Karpas-422 (cell line): ENCODE data around the gene ASL. TPM values are rescaled to one million over a fixed set of nuclear protein-coding genes. Genes with fewer than 3 reads are reported as not detected.
A peak's percentile ranks its signal among the peaks of the same experiment; 100 is the strongest.
"Not testable (repeated sequence)": the region's sequence is repeated elsewhere in the genome, so short reads cannot be mapped to it uniquely, and the experiment has no call there.

ENCODE experiments used
- DNase-seq: peaks from one replicate; pipeline ENCODE4 v3.0.0-alpha.2; 2015
- H2AFZ ChIP-seq: fragments of 200-600 bp; sonication (generic); 2 replicates; pipeline ENCODE4 v1.6.1; 2014; ENCODE audit warnings: antibody characterized with exemption, low read length, mixed read lengths
- H3K27ac ChIP-seq: fragments of 200-600 bp; sonication (generic); 2 replicates; pipeline ENCODE4 v1.5.1; 2014; ENCODE audit warnings: mild to moderate bottlenecking, low read length, moderate library complexity
- H3K27me3 ChIP-seq: fragments of 200-600 bp; sonication (generic); 2 replicates; pipeline ENCODE4 v1.6.1; 2014; ENCODE audit warnings: low read length, mixed read lengths
- H3K36me3 ChIP-seq: fragments of 200-600 bp; sonication (generic); 2 replicates; pipeline ENCODE4 v1.6.1; 2014; ENCODE audit warnings: low read length, mixed read lengths; ENCODE audit not compliant: insufficient read depth
- H3K4me1 ChIP-seq: fragments of 200-600 bp; sonication (generic); 2 replicates; pipeline ENCODE4 v1.6.1; 2014; ENCODE audit warnings: mild to moderate bottlenecking, low read length, mixed read lengths
- H3K4me2 ChIP-seq: fragments of 200-600 bp; sonication (generic); 2 replicates; pipeline ENCODE4 v1.6.1; 2014; ENCODE audit warnings: low read length, low read depth, mild to moderate bottlenecking; ENCODE audit not compliant: poor library complexity, severe bottlenecking
- H3K4me3 ChIP-seq: fragments of 200-600 bp; sonication (generic); 2 replicates; pipeline ENCODE4 v1.5.1; 2014; ENCODE audit warnings: mild to moderate bottlenecking, antibody characterized with exemption, low read length, mixed read lengths
- H3K79me2 ChIP-seq: fragments of 200-600 bp; sonication (generic); 2 replicates; pipeline ENCODE4 v1.6.1; 2014; ENCODE audit warnings: mild to moderate bottlenecking, low read length, mixed read lengths
- H3K9ac ChIP-seq: fragments of 200-600 bp; sonication (generic); 2 replicates; pipeline ENCODE4 v1.6.0; 2014; ENCODE audit warnings: low read length
- H3K9me2 ChIP-seq: fragments of 200-600 bp; sonication (generic), shearing (Covaris generic); replicated peaks from 2 replicates; pipeline ENCODE4 v1.6.0; 2014; ENCODE audit warnings: mild to moderate bottlenecking, low read length, moderate library complexity; ENCODE audit not compliant: insufficient read depth
- H3K9me3 ChIP-seq: fragments of 300-700, 200-600 bp; sonication (generic); 2 replicates; pipeline ENCODE4 v1.6.1; 2014; ENCODE audit warnings: low read length, mixed read lengths
- H4K20me1 ChIP-seq: fragments of 200-600 bp; sonication (generic); 2 replicates; pipeline ENCODE4 v1.6.1; 2014; ENCODE audit warnings: mild to moderate bottlenecking, antibody characterized with exemption, low read length, low read depth; ENCODE audit not compliant: insufficient read depth
- total RNA-seq: library from RNA; depleted of rRNA; stranded (reverse); fragments of >200 nt; shearing (Covaris generic); gene quantifications from 2 replicates; pipeline ENCODE4 v1.2.3, GENCODE V29; 2014; ENCODE audit warnings: low replicate concordance

The ASL gene
- total RNA-seq, 1 experiment from 2014 or later, result 19.4 TPM

DNA sequence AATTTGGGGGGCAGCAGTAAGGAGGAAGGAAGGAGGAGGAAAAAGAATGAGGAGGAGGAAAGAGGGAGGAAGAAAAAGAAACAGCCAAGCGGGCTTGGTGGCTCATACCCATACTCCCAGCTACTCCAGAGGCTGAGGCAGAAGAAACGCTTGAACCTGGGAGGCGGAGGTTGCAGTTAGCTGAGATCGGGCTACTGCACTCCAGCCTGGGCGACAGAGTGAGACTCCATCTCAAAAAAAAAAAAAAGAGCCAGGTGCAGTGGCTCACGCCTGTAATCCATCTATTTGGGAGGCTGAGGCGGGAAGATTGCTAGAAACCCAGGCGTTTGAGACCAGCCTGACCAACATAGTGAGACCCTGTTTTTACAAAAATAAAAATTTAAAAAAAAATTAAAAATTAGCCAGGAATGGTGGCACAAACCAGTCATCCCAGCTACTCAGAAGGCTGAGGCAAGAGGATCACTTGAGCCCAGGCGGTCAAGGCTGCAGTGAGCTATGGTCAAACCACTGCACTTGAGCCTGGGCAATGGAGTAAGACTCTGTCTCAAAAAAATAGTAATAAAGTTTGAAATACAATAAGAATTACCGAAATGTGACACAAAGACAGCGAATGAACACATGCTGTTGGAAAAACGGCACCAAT is 24.9 kb downstream of the ASL start:
- Histone ChIP-seq H2AFZ (peak overlapping the region; percentile 77; the same call in 1 of the 2 replicates), H3K27ac (peak overlapping the region; percentile 64; the same call in 1 of the 2 replicates), H3K9ac (peak overlapping the region; percentile 65), H3K27me3 (no peaks in the 10 kb centered on the region), H3K36me3 (no peaks in the 10 kb centered on the region), H4K20me1 (no peaks in the 10 kb centered on the region), H3K9me2 (no peaks in the 10 kb centered on the region), H3K9me3 (no peaks in the 10 kb centered on the region), H3K4me3 (peak overlapping the region; percentile 58; the same call in 1 of the 2 replicates), H3K4me2 (peak overlapping the region; percentile 66), H3K4me1 (peaks cover 11% of the 10 kb centered on the region), H3K79me2 (no peaks in the 10 kb centered on the region)
- no peak for DNase-seq

GRCh38 chr7:66102168-66102567 is 26.5 kb downstream of the ASL start:
- H3K4me2 ChIP-seq, H3K9ac ChIP-seq, DNase-seq, H4K20me1 ChIP-seq, H3K9me2 ChIP-seq, H3K36me3 ChIP-seq, H3K27me3 ChIP-seq, H3K27ac ChIP-seq, H3K4me3 ChIP-seq, H3K79me2 ChIP-seq, H3K9me3 ChIP-seq, H2AFZ ChIP-seq: not testable (repeated sequence)
- peaks cover 11% of the 10 kb centered on the region for H3K4me1 ChIP-seq

- H2AFZ ChIP-seq, H3K4me3 ChIP-seq, DNase-seq, H3K9me2 ChIP-seq, H3K9me3 ChIP-seq, H4K20me1 ChIP-seq, H3K4me2 ChIP-seq, H3K27ac ChIP-seq, H3K79me2 ChIP-seq, H3K9ac ChIP-seq, H3K27me3 ChIP-seq, H3K36me3 ChIP-seq: not testable (repeated sequence)
- H3K4me1 ChIP-seq, result peaks cover 11% of the 10 kb centered on the region
Measured at GRCh38 chr7:66103994-66104393, 28.4 kb downstream of the ASL start.

DNA sequence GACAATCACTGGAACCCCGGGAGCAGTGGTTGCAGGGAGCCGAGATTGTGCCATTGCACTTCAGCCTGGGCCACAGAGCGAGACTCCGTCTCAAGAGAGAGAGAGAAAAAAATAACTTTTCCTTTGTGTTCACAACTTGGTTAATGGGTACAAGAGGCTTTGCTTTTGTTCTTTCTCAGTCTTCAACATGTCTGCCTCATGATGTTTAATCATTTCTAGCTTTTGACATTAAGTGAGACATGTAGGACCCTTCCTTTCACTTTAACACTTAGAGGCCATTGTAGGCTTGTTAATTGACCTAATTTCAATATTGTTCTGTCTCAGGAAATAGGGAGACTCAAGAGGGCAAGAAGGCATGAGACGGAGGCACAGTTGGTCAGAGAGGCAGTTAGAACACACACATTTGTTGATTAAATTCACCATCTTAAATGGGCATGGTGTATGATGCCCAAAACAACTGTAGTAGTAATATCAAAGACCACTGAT is 29.7 kb downstream of the ASL start:
- no peaks in the 10 kb centered on the region for H4K20me1 ChIP-seq
- H3K9ac ChIP-seq, result no peak overlapping the region
- no peaks in the 10 kb centered on the region for H3K9me3 ChIP-seq
- H3K4me1 ChIP-seq, result peaks cover under 1% of the 10 kb centered on the region; the same call in 1 of the 2 replicates
- no peak overlapping the region for H3K4me3 ChIP-seq
- no peak for DNase-seq
- H2AFZ ChIP-seq, result no peak overlapping the region
- no peaks in the 10 kb centered on the region for H3K27me3 ChIP-seq
- no peak overlapping the region for H3K4me2 ChIP-seq
- H3K27ac ChIP-seq, result no peak overlapping the region
- no peaks in the 10 kb centered on the region for H3K79me2 ChIP-seq
- no peaks in the 10 kb centered on the region for H3K9me2 ChIP-seq
- no peaks in the 10 kb centered on the region for H3K36me3 ChIP-seq

GRCh38 chr7:66108410-66108809 is 32.8 kb downstream of the ASL start:
- not testable (repeated sequence) for H3K9me3 ChIP-seq, H4K20me1 ChIP-seq, H3K4me3 ChIP-seq, H2AFZ ChIP-seq, H3K27ac ChIP-seq, H3K79me2 ChIP-seq, H3K4me1 ChIP-seq, DNase-seq, H3K9me2 ChIP-seq, H3K36me3 ChIP-seq, H3K4me2 ChIP-seq, H3K9ac ChIP-seq, H3K27me3 ChIP-seq

GRCh38 chr7:66110856-66111255 is 35.2 kb downstream of the ASL start:
- H3K4me3 ChIP-seq, result no peak overlapping the region
- DNase-seq, result no peak

DNA sequence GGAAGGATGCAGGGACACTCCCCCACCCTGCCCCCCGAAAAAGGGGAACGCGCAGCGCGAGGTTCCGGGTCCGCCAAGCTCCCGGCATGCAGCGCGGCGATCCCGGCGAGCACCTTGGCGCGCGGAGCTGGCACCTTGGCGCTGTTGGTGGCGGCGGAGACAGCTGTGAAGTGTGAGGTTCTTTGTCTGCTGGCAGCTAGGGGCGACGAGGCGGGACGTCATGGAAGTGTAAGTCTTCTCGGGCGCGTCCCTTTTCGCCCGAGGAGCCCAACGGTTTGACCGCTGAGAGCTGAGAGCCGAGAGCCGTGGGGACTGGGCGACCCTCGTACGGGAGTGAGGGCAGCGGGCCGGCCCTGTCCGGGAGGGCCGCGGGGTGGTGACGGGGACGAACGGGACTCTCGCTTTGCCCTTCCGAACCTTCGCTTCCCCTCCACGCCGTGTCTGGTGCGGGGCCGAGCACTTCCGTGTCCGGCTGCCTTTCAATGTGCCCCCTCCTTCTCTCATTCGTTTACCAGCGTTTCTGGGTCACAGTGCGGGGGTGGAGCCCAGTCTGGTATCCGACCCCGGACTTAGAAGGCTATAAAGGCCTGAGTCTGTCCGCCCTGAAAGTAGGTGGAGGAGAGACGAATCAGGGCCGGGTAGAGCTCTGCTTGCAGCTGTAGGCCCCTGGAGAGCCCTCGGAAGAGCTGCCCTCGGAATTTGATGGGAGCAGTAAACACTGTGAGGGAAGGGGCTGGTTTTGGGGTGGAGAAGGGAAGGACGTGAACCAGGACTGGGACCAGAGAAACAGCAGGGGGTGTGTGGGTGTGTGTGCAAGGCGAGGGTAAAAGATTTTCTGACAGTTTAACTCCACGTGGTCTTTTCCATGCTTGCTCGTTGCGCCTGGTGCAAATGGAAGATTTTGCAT is 39.4 kb downstream of the ASL start, which contains the start of gene CRCP:
Gene CRCP, plus strand, starts transcription at position 105 of the 907 bp plus-strand sequence. Its CDS starts 116 bp downstream, at position 221.
- H3K4me3 ChIP-seq, result peak within 1 kb of the TSS; percentile 98
- H3K9me3 ChIP-seq, result no peaks in the 10 kb centered on the region
- peak within 1 kb of the TSS; percentile 88 for H3K27ac ChIP-seq
- H3K79me2 ChIP-seq, result peaks cover 56% of the 10 kb centered on the region
- H2AFZ ChIP-seq, result peak within 1 kb of the TSS; percentile 68; the same call in 1 of the 2 replicates
- no peaks in the 10 kb centered on the region for H3K27me3 ChIP-seq
- H3K36me3 ChIP-seq, result peaks cover 10% of the 10 kb centered on the region; the same call in 1 of the 2 replicates
- H3K9ac ChIP-seq, result peak within 1 kb of the TSS; percentile 99
- H3K9me2 ChIP-seq, result no peaks in the 10 kb centered on the region
- H3K4me2 ChIP-seq, result peak within 1 kb of the TSS; percentile 90
- DNase-seq, result peak; percentile 95
- H4K20me1 ChIP-seq, result peaks cover 22% of the 10 kb centered on the region
- peaks cover 30% of the 10 kb centered on the region for H3K4me1 ChIP-seq

More at GRCh38 chr7:66110856-66111255, 35.2 kb downstream of the ASL start:
- H3K4me1 ChIP-seq, result peaks cover 9% of the 10 kb centered on the region
- H2AFZ ChIP-seq, result no peak overlapping the region
- H3K79me2 ChIP-seq, result peaks cover 15% of the 10 kb centered on the region
- H3K36me3 ChIP-seq, result 0 out of 2 replicates have a peak, but pooled peaks cover 2% of the 10 kb centered on the region
- H3K27ac ChIP-seq, result no peak overlapping the region
- no peak overlapping the region for H3K9ac ChIP-seq
- H3K9me3 ChIP-seq, result no peaks in the 10 kb centered on the region
- H4K20me1 ChIP-seq, result peaks cover 8% of the 10 kb centered on the region
- H3K4me2 ChIP-seq, result no peak overlapping the region
- no peaks in the 10 kb centered on the region for H3K27me3 ChIP-seq
- H3K9me2 ChIP-seq, result no peaks in the 10 kb centered on the region
